Stimulated activated CD4-positive, alpha-beta T cell treated with anti-CD3 and anti-CD28 coated beads, Interleukin-12 subunit alpha, Interleukin-12 subunit beta, amount 100 ng/mL, for 24 hours (primary cell): ENCODE measurements around the gene TRIM2.

Source experiments
- DNase-seq, 2 experiments: peaks; one replicate each; pipeline ENCODE4 v3.0.0-alpha.2; 2020; ENCODE audit warnings: low read depth in 2 of 2

The TRIM2 gene

DNA sequence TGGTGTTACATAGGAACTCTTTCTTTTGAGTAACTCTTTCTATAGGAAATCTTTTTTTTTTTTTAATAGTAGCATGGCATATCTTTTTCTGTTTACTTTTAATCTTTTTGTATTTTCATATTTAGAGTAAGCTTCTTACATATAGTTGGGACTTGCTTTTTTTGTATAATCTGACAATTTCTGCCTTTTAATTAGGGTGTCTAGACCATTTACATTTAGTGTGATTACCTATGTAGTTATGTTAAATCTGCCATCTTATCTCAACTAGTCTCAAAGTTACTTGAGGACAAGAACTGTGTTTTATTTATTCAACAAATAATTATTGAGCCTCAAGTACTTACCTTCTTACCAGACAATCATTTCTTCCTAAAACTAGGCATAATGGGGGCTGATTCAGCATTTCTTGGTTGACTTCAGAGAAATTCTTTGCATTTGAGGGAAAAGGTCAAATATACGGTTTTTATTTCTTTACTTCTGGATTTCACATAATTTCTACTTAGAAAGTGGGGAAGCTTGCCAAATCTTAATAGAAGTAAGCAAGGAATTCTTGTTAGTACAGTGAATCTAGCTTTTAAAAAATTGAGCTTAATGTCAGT is 168.8 kb downstream of the TRIM2 start:
- no peak for DNase-seq

DNA sequence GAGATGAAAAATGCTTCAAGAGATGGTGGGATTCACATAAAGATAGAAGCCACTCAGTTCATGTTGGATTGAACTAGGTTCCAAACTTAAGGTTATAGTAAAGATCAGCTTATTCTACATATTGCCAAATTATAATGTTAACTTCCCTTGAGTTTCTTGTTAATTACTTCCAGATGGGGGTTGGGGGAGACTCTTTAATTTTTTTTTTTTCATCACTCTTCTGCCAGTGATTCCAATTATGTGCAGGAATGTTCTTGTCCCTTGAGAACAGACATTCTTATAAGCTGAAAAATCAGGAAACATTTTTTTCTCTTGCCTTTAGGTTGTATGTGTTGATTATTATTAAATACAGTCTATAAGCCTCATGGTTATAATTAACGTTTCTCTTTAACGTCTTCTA is 170.2 kb downstream of the TRIM2 start:
- no peak for DNase-seq

DNA sequence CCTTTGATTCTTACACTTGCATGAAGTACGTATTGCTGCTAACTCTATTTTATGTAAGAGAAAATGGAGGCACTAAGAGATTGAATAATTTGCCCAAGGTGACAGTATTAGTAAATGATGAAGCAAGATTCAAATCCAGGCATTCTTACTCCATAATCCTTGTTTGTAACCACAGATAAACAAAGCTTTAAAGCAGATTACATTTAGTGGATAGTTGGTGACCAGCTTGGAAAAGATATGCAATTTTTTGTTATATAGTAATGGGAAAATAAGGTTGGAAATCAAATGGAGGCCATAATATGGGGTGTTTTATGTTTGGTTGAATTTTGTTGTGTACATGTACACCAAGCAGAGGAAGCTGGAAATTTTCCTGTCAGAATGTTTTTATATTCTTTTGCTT is 171.1 kb downstream of the TRIM2 start:
- no peak for DNase-seq

DNA sequence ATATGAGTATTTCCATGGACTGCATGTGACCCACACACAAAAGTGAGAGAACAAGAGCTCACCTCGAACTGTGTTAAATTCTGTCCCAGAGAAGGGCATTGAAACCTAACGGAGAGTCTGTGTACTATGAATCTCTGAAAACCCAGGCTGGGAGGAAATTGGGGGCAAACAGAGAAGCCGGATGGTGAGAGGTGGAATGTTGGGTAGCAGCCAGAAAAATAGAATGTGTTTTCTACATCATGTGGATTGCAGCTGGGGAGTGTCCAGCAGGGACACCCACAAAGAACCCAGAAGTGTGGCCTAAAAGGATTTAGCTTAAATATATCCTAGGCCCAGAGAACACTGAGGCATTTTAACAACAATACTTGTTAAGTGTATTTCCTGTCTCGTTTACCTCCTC is 178.9 kb downstream of the TRIM2 start:
- no peak for DNase-seq

DNA sequence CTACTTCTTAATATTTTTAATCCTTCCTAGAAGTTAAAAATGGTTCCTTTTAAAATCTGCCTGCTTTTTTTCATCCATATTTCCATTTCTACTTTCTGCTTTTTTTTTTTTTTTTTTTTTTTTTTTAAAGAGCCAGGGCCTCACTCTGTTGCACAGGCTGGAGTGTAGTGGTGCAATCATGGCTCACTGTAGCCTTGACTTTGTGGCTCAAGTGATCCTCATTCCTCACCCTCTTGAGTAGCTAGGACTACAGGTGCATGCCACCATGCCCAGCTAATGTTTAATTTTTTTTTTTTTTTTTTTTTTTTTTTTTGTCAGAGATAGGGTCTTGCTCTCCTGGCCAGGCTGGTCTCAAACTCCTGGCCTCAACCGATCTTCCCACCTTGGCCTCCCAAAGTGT is 179.9 kb downstream of the TRIM2 start:
- DNase-seq, result no peak

DNA sequence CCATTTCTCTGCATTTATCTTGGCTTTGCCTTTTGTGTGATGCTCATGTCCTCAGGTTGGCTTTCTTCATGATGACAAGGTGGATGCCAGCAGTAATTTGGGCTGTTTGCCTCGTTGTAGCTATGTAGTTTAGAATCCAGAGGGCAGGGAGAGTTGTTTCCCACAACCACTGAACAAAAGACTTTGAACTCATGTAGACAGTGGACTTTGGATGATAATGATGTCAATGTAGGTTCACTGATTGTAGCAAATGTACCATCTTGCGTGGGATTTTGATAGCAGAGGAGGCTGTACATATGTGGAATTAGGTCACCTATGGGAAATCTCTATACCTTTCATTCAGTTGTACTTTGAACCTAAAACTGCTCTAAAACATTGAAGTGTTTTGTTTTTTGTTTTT is 181.5 kb downstream of the TRIM2 start:
- no peak for DNase-seq

DNA sequence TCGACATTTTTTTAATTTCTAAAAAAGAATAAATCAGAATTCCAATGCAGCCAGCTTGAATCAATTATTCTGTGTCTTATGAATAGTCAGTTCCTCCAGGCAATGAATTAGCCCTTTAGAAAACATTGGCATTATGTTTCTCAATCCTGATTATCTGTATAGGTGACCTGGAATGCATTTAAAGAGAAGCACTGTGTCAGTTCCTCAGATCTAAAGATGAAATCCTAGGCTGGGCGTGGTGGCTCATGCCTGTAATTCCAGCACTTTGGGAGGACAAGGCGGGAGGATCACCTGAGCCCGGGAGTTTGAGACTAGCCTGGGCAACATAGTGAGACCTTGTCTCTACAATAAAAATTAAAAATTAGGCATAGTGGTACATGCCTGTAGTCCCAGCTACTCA is 183.7 kb downstream of the TRIM2 start:
- no peak for DNase-seq
